Cortex of kidney (tissue), 1 donor: ENCODE data around the gene SYNGR1.

ENCODE experiments used
- DNase-seq: peaks from one replicate; lab custom pipeline; 2025; lab: John Stamatoyannopoulos, UW

Gene SYNGR1

DNA sequence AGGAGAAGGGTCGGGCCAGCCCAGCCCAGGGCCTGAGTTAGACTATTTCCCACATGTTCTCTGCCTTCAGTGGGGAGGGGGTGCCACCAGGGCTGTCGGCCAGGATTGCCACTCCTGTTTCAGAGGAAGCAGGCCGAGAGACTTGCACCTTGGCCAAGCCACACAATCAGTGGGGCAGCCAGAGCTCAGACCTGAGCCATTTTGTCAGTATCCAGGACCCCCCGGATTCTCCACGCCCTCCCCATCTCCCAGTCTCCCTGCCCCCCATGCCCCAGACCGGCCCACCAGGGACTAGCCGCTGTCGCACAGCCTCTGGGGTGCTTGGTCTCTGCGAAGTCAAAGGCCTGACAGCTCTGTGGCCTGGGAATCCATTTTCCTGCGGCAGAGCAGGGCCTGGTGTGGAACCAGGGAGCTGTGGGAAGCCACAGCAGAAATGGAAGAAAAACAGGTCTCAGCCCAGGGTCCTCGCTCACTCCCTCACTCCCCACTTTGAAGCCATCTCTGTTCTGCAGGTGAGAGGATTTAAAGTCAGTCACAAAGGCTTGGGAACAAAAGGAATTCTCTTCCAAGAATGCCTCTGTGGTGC is 81.5 kb downstream of the SYNGR1 start:
- no peak for DNase-seq

DNA sequence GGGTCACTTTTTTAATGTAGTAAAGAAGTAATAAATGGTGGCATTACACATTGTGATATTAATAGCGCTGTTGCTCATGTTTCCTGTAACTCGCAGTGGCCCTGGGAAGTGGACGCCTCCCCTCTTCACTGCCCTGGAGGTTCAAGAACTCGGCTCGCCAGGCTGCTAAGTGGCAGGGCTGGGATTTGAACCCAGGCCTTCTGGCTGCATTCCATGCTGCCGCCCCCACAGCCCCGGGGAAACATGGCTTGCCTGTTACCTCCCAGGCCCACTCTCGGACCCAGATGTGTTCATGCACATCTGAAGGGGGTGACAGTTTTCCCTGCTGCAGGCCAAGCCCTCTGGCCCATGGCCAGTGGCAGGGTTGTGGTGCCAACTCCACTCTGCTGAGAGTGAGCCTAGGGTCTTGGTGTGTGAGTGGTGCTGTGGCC is 82.0 kb downstream of the SYNGR1 start:
- no peak for DNase-seq

DNA sequence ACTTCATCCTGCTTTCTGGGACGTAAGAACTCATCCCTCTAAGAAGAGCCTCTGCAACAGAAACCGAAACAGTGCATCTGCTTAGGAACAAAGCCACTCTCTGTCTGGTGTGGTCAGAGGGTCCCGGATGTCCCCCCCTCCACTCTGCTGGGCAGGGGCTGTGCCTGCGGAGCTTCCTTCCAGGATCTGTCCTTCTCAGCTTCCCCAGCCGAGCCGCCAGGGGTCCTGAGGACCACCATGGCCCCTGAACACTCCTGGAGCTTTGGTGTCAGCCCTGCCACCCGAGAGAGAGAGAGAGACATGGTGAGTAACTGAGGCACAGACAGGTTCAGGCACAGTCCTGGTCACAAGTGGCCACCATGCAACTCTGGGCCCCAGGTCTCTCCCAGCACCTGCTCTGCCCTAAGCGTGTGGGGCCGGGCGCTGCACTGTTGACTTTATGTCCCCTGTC is 82.6 kb downstream of the SYNGR1 start:
- no peak for DNase-seq

DNA sequence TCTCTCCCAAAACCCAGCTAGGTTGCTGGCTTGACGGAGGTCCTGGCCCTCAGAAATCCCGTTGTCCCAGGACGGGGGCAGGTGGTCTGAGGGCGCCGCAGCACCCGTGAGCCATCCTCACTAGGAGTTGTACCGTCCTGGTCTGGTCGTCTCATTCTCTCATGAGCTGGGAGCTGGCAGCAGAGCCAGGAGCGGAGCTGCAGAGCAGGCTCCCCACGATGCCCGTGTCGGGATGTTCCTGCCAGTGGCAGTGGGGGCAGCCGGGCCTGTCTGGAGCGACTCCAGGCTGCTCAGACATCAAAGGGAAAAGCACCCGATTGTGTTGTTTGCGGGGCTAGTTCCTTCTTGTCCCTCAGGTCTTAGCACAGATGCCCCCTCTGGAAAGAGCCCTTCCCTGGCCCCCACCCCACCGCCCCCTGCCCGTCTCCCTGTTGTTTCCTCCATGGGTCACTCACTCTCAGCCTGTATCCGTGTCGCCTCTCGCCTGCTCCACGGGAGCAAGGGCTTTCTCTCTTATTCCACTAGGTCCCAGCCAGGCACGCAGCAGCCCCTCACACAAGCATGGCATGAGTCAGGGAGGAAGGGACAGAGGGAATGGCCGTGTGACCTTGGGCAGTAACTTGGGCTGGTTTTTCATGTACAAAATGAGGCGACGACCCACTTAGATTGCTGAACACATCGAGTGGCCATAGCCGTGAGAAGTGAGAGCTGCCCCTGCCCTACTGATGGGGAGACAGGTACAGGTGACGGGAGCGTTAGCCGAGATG is 83.9 kb downstream of the SYNGR1 start:
- DNase-seq: no peak

DNA sequence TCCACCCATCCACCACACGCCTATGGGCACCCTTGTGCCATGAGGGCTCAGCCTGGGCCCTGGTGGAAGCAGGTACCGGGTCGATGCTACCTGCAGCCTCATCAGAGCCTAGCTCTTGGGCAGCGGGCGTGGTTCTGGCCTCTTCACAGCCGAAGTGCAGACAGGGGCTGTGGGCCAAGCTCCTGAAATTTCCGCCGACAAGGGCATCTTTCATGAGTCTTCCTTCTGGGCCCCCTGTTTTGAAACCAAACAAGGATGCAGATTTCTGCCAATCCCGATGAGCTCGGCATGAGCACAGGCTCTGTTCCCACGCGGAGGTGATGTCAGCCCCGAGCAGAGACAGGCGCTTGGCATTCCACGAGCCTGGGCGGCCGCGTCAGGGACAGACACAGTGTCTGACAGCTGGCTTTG is 84.5 kb downstream of the SYNGR1 start:
- DNase-seq: no peak

DNA sequence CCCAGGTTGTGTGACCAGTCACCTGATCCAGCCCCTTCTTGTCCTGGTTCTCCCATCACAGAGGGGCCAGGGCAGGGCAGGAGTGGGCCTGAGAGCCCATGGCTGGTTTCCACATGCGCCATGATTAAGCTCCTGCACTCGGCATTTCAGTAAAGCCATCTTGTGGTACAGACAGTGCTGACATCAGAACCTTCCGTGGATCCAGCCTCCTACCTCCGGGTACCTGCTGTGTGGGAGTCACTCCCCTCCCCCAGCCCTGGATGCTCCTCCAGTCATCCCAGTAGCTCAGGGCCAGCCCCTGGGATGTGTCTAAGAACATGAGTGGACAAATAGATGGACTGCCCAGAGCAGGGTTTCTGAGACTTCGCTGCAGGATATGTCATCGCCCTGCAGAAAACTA is 84.9 kb downstream of the SYNGR1 start:
- DNase-seq: no peak
